CD4-positive, CD25-positive, alpha-beta regulatory T cell (primary cell): ENCODE data around the gene CCR7. TPM values are rescaled to one million over a fixed set of nuclear protein-coding genes. Genes with fewer than 3 reads are reported as not detected.

Experiments used
- ATAC-seq, 2 donors: fragments of 150-1000 bp; cut with Tn5 transposase; one replicate each; pipeline ENCODE4 v1.10.0; 2021; ENCODE audit warnings: low read depth in 2 of 2, moderate number of reproducible peaks in 2 of 2, moderate library complexity in 1 of 2
- DNase-seq, 3 donors: peaks; one replicate each; pipeline versions ENCODE4 v3.0.0 to v3.0.0-alpha.2; 2012 to 2022; ENCODE audit warnings: mixed read lengths in 1 of 3
- H3K27ac ChIP-seq: one replicate; pipeline ENCODE4 v1.7.0; 2013; ENCODE audit warnings: mild to moderate bottlenecking, low read length; ENCODE audit not compliant: insufficient read depth, poor library complexity, severe bottlenecking
- H3K27me3 ChIP-seq: one replicate; pipeline ENCODE4 v1.7.0; 2013; ENCODE audit warnings: low read length; ENCODE audit not compliant: control insufficient read depth, insufficient read depth
- H3K36me3 ChIP-seq: one replicate; pipeline ENCODE4 v1.7.0; 2013; ENCODE audit warnings: mild to moderate bottlenecking, low read length, moderate library complexity; ENCODE audit not compliant: control insufficient read depth, insufficient read depth
- H3K4me1 ChIP-seq: 2 replicates; pipeline ENCODE4 v1.7.0; 2013; ENCODE audit warnings: mild to moderate bottlenecking, low read length; ENCODE audit not compliant: insufficient read depth, control insufficient read depth, poor library complexity, severe bottlenecking
- H3K4me3 ChIP-seq: one replicate; pipeline ENCODE4 v1.7.0; 2013; ENCODE audit warnings: low read depth, mild to moderate bottlenecking, low read length, moderate library complexity
- H3K9me3 ChIP-seq, 2 experiments: 1 replicate in 1 of 2; 2 replicates in 1 of 2; pipeline ENCODE4 v1.7.0; 2013; ENCODE audit warnings: low read length in 2 of 2, mild to moderate bottlenecking in 1 of 2, moderate library complexity in 1 of 2; ENCODE audit not compliant: control insufficient read depth in 2 of 2
- H3K27ac Mint-ChIP-seq, 3 donors: one replicate each; pipeline ENCODE4 v1.8.0; 2020 to 2022; ENCODE audit warnings: mild to moderate bottlenecking in 3 of 3, mixed read lengths in 3 of 3, moderate library complexity in 2 of 3
- H3K27me3 Mint-ChIP-seq: one replicate; pipeline ENCODE4 v1.8.0; 2022; ENCODE audit warnings: mild to moderate bottlenecking, mixed read lengths
- H3K36me3 Mint-ChIP-seq: one replicate; pipeline ENCODE4 v1.8.0; 2020; ENCODE audit warnings: mixed read lengths
- H3K4me1 Mint-ChIP-seq, 4 donors: one replicate each; pipeline ENCODE4 v1.8.0; 2020 to 2022; ENCODE audit warnings: mixed read lengths in 4 of 4, mild to moderate bottlenecking in 1 of 4
- H3K4me3 Mint-ChIP-seq, 4 donors: one replicate each; pipeline ENCODE4 v1.8.0; 2020 to 2022; ENCODE audit warnings: mild to moderate bottlenecking in 4 of 4, mixed read lengths in 4 of 4, moderate library complexity in 3 of 4
- H3K9me3 Mint-ChIP-seq, 7 donors: one replicate each; pipeline ENCODE4 v1.8.0; 2020 to 2022; ENCODE audit warnings: mixed read lengths in 7 of 7, mild to moderate bottlenecking in 3 of 7, moderate library complexity in 2 of 7
- polyA plus RNA-seq, 4 donors: library from polyadenylated mRNA; unstranded; fragments of 300-500 nt; fragmentation: Illumina TruSeq; gene quantifications; one replicate each; pipeline ENCODE4 v1.2.3, GENCODE V29; 2021
- total RNA-seq: library from RNA; stranded (reverse); gene quantifications from one replicate; pipeline ENCODE4 v1.2.3, GENCODE V29; 2022

CCR7 gene
- total and polyA plus RNA-seq, 5 donors from 2014 or later, result 192 to 828 (median 530) TPM

- Histone ChIP-seq H3K36me3 (no peaks in the 10 kb centered on the region), H3K9me3 (no peaks in the 10 kb centered on the region), H3K27ac (no peak overlapping the region), H3K27me3 (no peaks in the 10 kb centered on the region), H3K4me1 (peaks cover 52% of the 10 kb centered on the region), H3K4me3 (no peak overlapping the region)
- Mint-ChIP-seq H3K27me3 (peaks cover 18% of the 10 kb centered on the region), H3K36me3 (no peaks in the 10 kb centered on the region), H3K27ac (peak overlapping the region; percentile 84 to 97 (median 85)), H3K9me3 (peaks cover 0 to 3% (median 0%) of the 10 kb centered on the region in 7 donors), H3K4me1 (peaks cover 25 to 79% (median 46%) of the 10 kb centered on the region in 4 donors), H3K4me3 (peak overlapping the region in 1 of 4 donors; percentile 23)
- ATAC-seq, result no peak
- DNase-seq, result no peak
Observed at GRCh38 chr17:40535438-40535837, 29.8 kb downstream of the CCR7 start.

GRCh38 chr17:40534371-40535189 is 30.7 kb downstream of the CCR7 start:
- peaks cover 0 to 3% (median 0%) of the 10 kb centered on the region in 7 donors for H3K9me3 Mint-ChIP-seq
- Histone ChIP-seq H3K9me3 (no peaks in the 10 kb centered on the region), H3K4me3 (no peak overlapping the region), H3K36me3 (no peaks in the 10 kb centered on the region), H3K4me1 (peaks cover 46% of the 10 kb centered on the region), H3K27ac (no peak overlapping the region), H3K27me3 (no peaks in the 10 kb centered on the region)
- no peak for DNase-seq
- ATAC-seq, result no peak
- H3K36me3 Mint-ChIP-seq, result no peaks in the 10 kb centered on the region
- peak overlapping the region in 1 of 4 donors; percentile 23 for H3K4me3 Mint-ChIP-seq
- H3K27me3 Mint-ChIP-seq, result peaks cover 16% of the 10 kb centered on the region
- peak overlapping the region; percentile 28 to 97 (median 83) for H3K27ac Mint-ChIP-seq
- peaks cover 24 to 75% (median 43%) of the 10 kb centered on the region in 4 donors for H3K4me1 Mint-ChIP-seq

DNA sequence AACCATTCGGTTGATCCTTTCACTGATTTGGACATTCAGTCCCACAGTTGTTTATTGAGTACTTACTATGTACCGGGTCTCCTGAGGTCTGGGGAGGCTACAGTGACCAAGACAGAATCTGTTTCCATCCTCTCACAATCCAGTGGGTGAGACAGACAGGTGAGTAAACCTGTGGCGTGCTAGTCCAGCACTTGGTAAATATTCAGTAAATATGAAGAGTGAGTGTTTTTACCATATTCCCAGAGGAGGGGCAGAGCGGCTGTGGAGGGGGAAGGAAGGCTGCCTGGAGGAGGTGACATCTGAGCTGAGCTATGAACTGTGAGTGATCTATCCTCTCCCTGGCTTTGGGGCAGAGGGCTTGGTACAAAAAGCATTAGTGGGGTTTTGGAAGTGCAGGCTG is 31.4 kb downstream of the CCR7 start:
- Histone ChIP-seq H3K36me3 (no peaks in the 10 kb centered on the region), H3K27me3 (no peaks in the 10 kb centered on the region), H3K4me1 (peaks cover 44% of the 10 kb centered on the region), H3K4me3 (peak overlapping the region; percentile 15), H3K27ac (no peak overlapping the region), H3K9me3 (no peaks in the 10 kb centered on the region)
- ATAC-seq (no peak), DNase-seq (no peak)
- Mint-ChIP-seq H3K27ac (peak overlapping the region; percentile 67 to 97 (median 90)), H3K9me3 (peaks cover 0 to 3% (median 0%) of the 10 kb centered on the region in 7 donors), H3K27me3 (peaks cover 16% of the 10 kb centered on the region), H3K36me3 (no peaks in the 10 kb centered on the region), H3K4me1 (peaks cover 24 to 72% (median 40%) of the 10 kb centered on the region in 4 donors), H3K4me3 (peak overlapping the region in 3 of 4 donors; percentile 27 to 73 (median 69))

GRCh38 chr17:40532520-40533253 is 32.6 kb downstream of the CCR7 start:
- peak overlapping the region; percentile 60 for H3K4me3 ChIP-seq
- Mint-ChIP-seq H3K9me3 (peaks cover 0 to 3% (median 0%) of the 10 kb centered on the region in 7 donors), H3K27me3 (peaks cover 16% of the 10 kb centered on the region), H3K4me1 (peaks cover 24 to 68% (median 41%) of the 10 kb centered on the region in 4 donors), H3K4me3 (peak overlapping the region in 1 of 4 donors; percentile 73), H3K36me3 (no peaks in the 10 kb centered on the region), H3K27ac (peak overlapping the region; percentile 67 to 97 (median 90))
- no peaks in the 10 kb centered on the region for H3K9me3 ChIP-seq
- no peaks in the 10 kb centered on the region for H3K27me3 ChIP-seq
- H3K4me1 ChIP-seq, result peaks cover 45% of the 10 kb centered on the region
- H3K27ac ChIP-seq, result no peak overlapping the region
- DNase-seq, result no peak
- no peaks in the 10 kb centered on the region for H3K36me3 ChIP-seq
- no peak for ATAC-seq

GRCh38 chr17:40531051-40531991 is 34.0 kb downstream of the CCR7 start:
- H3K4me3 ChIP-seq, result no peak overlapping the region
- peak; percentile 10 to 16 for ATAC-seq
- H3K36me3 ChIP-seq, result no peaks in the 10 kb centered on the region
- peaks cover 24 to 57% (median 36%) of the 10 kb centered on the region in 4 donors for H3K4me1 Mint-ChIP-seq
- peaks cover 9% of the 10 kb centered on the region for H3K27me3 Mint-ChIP-seq
- DNase-seq, result peak; percentile 37 to 78 (median 59)
- peak overlapping the region in 2 of 3 donors; percentile 44 to 97 for H3K27ac Mint-ChIP-seq
- H3K36me3 Mint-ChIP-seq, result no peaks in the 10 kb centered on the region
- H3K9me3 Mint-ChIP-seq, result peaks cover 0 to 3% (median 0%) of the 10 kb centered on the region in 7 donors
- no peaks in the 10 kb centered on the region for H3K9me3 ChIP-seq
- H3K4me1 ChIP-seq, result peaks cover 45% of the 10 kb centered on the region
- no peak overlapping the region for H3K27ac ChIP-seq
- no peaks in the 10 kb centered on the region for H3K27me3 ChIP-seq
- H3K4me3 Mint-ChIP-seq, result peak overlapping the region in 3 of 4 donors; percentile 21 to 66 (median 39)

GRCh38 chr17:40530531-40530994 is 34.7 kb downstream of the CCR7 start:
- H3K4me3 ChIP-seq, result no peak overlapping the region
- Mint-ChIP-seq H3K9me3 (peaks cover 0 to 6% (median 0%) of the 10 kb centered on the region in 7 donors), H3K4me1 (peaks cover 24 to 49% (median 35%) of the 10 kb centered on the region in 4 donors), H3K36me3 (peaks cover 4% of the 10 kb centered on the region), H3K4me3 (peak overlapping the region in 2 of 4 donors; percentile 21 to 59), H3K27ac (peak overlapping the region; percentile 44 to 97 (median 63)), H3K27me3 (peaks cover 5% of the 10 kb centered on the region)
- peaks cover 45% of the 10 kb centered on the region for H3K4me1 ChIP-seq
- no peak overlapping the region for H3K27ac ChIP-seq
- no peaks in the 10 kb centered on the region for H3K36me3 ChIP-seq
- no peaks in the 10 kb centered on the region for H3K27me3 ChIP-seq
- no peak for DNase-seq
- H3K9me3 ChIP-seq, result peaks cover 2 to 4% of the 10 kb centered on the region in 2 experiments
- ATAC-seq, result no peak

- no peak overlapping the region for H3K4me3 Mint-ChIP-seq
- peaks cover 5% of the 10 kb centered on the region for H3K27me3 Mint-ChIP-seq
- peaks cover 7% of the 10 kb centered on the region for H3K36me3 Mint-ChIP-seq
- DNase-seq (no peak), ATAC-seq (no peak)
- no peak overlapping the region for H3K27ac ChIP-seq
- peaks cover 8 to 9% of the 10 kb centered on the region in 2 experiments for H3K9me3 ChIP-seq
- no peak overlapping the region for H3K4me3 ChIP-seq
- peaks cover 24 to 49% (median 35%) of the 10 kb centered on the region in 4 donors for H3K4me1 Mint-ChIP-seq
- H3K36me3 ChIP-seq, result no peaks in the 10 kb centered on the region
- H3K27ac Mint-ChIP-seq, result no peak overlapping the region
- peaks cover 0 to 10% (median 2%) of the 10 kb centered on the region in 7 donors for H3K9me3 Mint-ChIP-seq
- H3K27me3 ChIP-seq, result no peaks in the 10 kb centered on the region
- H3K4me1 ChIP-seq, result peaks cover 45% of the 10 kb centered on the region
Observed at GRCh38 chr17:40529991-40530390, 35.3 kb downstream of the CCR7 start.
